GM19240 (cell line): Measurements from ENCODE around the gene HSF2BP.
"Not testable (repeated sequence)": the region's sequence is repeated elsewhere in the genome, so short reads cannot be mapped to it uniquely, and the experiment has no call there.

Source experiments
- DNase-seq: peaks from one replicate; pipeline ENCODE4 v3.0.0; 2011; ENCODE audit warnings: low spot score; ENCODE audit not compliant: insufficient read length

Gene HSF2BP

DNA sequence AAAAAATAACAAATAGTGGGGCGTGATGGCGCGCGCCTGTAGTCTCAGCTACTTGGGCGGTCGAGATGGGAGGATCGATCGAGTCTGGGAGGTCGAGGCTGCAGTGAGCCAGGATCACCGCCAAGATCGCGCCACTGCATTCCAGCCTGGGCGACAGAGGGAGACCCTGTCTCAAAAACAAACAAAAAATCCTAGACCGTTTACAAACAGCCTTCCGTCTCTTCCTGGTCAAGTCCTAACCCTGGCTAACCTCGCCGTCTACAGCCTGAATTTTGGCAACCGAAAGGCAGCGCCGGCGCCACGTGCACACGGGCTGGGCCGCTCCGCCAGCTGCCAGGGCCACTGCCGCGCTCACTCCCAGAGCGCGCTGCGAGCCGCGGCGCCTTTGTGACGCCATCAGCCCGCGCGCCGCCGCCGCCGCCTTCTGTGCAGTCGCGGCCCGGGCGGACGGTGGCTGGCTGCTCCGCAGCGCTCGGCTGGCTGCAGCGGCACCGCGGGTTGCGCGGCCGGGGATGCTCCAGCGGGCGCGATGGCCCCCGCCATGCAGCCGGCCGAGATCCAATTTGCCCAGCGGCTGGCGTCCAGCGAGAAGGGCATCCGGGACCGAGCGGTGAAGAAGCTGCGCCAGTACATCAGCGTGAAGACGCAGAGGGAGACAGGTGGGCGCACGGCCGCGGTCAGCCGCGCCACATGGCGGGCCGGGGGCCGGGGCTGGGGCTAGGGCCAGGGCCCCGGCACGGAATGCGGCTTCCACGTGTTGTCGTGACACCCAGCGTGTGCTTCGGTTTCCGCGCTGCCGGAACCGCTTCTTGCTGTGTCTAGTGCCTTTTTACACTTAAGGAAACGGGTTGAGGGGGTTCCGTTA is at the start of gene HSF2BP, which contains the start of gene RRP1B:
HSF2BP (minus strand) TSS at position 353 of the 865 bp plus-strand sequence. CDS start 1,392 bp downstream, outside the sequence.
RRP1B (plus strand) TSS at position 425 of the 865 bp plus-strand sequence; CDS start at position 530, 105 bp downstream.
- peak; percentile 86 for DNase-seq

DNA sequence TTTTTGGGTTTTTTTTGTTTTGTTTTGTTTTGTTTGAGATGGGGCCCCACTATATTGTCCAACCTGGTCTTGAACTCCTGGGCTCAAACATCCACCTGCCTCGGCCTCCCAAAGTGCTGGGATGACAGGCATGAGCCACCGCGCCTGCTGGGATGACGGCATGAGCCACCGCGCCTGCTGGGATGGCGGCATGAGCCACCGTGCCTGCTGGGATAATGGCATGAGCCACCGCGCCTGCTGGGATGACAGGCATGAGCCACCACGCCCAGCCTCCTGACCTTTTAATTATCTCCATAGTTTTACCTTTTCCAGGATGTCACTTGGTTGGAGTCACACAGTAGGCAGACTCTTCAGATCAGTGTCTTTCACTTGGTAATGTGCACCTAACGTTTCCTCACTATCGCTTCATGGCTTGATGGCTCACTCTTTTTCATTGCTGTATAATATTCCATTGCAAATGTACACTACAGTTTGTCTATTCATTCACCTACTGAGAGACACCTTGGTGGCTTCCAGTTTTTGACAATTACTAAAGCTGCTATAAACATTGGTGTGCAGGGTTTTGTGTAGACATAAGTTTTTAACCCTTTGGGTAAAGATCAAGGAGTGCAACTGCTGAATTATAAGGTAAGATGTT is 49.6 kb upstream of the HSF2BP start:
- DNase-seq = no peak

DNA sequence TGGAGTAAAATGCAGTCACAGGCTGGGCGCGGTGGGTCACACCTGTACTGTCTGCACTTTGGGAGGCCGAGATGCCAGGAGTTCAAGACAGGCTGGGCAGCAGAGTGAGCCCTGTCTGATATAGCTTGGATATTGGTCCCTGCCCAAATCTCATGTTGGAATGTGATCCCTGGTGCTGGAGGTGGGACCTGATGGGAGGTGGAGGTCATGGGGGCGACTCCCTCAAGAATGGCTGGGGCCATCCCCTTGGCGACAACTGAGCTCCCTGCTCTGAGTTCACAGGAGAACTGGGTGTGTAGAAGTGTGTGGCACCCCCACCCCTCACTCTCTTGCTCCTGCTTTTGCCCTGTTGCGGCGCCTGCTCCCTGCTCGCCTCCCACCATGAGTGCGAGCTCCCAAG is 48.2 kb upstream of the HSF2BP start:
- DNase-seq = no peak

DNA sequence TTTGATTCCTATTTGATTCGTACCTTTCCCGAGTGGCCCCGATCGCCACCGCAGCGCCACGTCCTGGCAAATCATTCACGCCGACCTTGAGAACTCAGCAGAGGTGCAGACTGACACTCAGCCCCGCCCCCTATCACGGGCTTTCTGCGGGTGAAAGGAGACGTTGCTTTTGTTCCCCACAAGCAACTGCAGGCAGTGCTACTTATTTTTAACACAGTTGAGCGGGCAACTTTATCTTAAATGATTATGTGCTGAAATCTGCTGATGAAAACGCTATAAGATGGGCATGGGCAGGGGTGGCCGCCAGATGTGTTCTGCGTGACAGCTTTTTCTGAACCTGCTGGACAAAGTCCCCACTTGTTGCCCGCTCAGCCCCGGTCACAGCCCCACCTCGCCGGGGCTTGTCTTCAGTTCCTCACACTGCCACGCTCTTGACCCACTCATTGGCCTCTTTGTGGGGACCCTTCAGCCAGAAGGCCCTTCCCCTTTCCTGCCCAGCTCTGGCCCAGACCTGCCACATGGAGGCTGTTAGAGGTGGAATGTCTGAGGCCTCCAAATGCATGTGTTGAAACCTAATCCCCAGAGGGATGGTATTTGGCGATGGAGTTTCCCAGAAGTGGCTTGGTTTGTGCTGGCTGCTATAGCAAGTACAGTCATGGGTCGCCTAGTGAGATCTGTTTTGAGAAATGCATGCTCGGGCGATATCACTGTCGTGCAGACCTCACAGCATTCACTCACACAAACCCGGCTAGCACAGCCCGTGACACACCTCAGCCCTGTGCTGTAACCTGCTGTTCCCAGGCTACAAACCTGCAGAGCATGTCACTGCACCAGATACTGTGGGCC is 44.0 kb upstream of the HSF2BP start:
- no peak for DNase-seq

DNA sequence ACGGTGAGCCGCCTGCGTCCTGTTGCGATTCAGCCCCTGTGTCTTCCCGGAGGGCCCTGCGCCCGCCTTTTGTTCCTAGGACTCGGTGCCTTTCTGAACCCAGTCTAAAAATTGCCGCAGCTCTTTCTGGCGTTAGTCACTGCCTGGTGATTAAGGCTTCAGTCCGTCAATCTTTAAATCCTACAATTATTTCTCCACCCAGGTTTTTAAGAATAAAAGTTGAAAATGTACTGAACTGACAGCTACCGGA is 43.4 kb upstream of the HSF2BP start:
- no peak for DNase-seq

DNA sequence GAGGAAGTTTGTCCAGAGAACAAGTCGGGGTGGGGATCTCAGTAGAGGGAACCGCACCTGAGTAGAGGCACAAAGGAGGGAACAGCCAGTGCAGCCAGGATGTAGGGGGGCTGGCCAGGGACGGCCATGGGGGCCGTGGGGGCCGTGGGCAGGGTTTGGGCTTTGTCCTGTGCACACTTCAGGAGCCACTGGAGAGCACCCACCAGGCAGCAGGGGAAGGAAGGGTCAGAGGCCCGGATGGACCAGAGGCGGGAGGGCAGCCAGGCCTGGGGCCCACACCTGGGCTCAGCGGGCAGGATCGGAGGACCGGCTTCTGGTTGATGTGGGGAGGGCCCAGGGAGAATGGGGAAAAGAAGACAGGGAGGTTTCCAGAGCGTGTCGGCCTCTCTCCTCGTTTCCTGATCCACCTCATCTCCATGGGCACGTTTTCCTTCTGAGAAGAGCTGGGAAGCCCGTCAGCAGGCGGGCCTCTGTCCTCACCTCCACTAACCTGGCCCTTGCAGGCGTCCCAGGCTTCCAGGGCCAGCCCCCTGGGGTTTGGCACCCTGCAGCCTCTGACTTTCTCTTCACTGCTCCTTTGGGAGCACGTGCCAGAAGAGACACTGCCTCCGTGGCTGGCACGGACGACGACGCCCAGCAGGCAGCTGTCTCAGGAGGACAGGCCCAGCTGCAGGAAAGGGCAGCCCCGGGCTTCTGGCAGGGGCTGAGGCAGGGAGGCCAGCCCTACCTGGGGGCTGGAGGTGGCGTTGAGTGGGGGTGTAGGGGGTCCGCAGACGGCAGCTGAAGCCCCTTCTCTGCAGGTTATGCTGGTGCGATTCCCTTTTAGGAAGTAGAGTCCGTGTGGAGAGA is 42.9 kb upstream of the HSF2BP start:
- no peak for DNase-seq

DNA sequence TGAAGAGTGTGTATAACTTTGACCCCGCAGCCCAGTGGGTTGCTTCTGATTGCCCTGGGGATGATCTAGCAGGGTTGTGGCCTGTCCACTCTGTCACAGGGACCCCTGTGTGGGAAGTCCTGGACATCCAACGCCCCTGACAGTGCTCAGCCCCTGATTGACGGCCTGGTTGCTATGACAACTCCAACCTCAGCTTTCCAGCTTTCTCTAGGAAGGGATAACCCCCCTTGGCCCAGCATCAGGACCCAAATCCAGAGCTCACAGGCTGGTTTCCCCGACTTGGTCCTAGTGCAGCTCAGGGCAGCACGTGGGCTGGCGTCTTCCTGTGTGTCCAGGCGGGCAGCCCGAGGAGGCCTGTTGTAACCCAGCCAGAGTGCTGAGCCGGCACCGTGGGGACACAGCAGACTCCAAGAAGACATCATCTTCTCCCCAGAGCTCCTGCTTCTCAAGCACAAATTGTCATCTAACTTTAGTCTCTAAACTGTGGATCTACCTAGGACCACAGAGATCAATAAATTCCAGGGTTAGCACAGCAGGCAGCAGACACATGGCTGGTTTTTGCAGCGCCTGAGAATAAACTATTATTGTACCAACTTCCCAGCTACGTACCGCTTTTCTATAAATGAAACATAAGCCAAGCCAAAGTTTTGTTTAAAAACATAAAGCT is 40.8 kb upstream of the HSF2BP start:
- DNase-seq = no peak

DNA sequence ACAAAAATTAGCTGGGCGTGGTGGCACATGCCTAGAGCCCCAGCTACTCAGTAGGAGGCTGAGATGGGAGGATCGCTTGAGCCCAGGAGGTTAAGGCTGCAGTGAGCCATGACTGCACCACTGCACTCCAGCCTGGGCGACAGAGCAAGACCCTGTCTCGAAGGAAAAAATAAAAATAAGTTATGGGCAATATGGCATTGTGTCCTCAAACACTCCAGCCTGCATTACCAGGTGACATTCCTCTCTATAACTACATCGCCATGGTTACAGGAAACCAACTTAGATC is 40.1 kb upstream of the HSF2BP start:
- not testable (repeated sequence) for DNase-seq

DNA sequence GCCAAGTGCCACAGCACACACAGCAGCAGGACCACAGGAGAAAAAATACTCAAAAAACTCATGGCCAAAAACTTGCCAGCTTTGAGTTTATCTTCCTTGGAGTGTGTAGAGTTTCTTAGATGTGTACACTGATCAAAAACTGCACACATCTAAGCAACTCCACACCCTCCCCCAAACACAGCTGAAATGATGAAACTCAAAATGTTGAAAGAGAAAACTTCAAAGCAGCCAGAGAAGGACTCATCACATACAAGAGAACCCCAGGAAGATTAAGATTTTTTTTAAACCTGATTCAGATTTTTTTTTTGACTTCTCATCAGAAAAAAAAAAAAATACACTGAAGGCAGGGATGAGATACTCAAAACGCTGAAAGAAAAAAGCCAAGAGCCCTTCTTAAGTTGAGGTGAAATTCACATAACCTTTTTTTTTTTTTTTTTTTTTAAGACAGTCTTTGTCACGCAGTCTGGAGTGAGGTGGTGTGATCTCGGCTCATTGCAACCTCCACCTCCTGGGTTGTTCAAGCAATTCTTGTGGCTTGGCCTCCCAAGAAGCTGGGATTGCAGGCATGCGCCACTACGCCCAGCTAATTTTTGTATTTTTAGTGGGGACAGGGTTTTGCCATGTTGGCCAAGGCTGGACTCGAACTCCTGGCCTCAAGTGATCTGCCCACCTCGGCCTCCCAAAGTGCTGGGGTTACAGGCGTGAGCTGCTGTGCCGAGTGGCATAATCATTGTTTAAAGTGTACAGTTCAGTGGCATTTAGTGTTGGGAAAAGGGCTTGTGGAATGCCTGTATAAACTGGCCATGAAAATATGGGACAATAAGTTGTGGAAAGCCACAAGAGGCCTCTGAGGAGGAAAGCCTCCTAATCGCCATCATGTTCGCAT is 38.7 kb upstream of the HSF2BP start:
- DNase-seq = no peak

DNA sequence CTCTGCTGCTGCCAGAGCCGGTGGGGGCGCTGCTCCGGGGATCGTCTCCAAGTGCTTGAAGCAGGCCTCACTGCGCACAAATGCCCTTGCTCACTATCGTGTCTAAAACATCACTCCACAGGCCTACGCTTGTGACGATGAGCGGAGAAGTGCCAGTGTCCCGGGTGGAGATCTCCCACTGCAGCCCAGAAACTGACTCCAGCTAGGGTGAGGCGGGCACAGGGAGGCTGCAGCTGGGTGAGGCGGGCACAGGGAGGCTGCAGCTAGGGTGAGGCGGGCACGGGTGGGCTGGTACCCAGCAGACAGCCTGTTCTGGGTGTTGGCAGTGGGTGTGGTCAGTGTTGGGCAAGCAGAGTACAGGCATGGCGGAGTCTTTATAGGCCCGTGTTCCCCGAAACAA is 36.9 kb upstream of the HSF2BP start:
- no peak for DNase-seq

DNA sequence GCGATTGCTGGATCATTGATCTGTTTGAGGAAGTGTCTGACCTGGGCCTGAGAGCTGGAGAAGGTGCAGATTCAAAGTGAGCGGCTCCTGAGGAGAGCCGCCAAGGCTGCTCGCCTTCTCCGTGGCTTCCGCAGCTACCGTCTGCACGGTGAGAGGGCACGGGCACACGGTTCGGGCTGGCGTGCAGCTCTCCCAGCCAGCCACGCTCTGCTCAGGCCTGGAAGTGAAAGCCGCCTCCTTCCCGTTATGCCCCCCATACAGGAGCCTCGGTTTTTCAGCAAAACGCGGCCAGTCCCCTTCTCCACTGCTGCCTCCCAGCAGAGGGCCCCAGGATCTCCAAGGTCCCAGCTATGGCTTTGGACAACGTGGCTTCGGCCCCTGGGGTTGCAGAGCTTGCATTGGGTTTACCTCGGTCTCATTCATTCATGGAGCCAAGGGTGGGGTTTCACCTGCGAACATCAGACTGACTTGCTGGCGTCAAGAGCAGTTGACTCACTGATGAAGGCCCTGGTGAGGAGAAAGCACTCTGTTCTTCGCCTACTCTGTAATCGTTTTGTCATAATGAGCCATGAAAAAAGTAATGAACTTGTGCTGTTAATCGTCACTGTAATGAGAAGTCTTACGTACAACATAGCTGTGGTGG is 35.3 kb upstream of the HSF2BP start:
- no peak for DNase-seq

DNA sequence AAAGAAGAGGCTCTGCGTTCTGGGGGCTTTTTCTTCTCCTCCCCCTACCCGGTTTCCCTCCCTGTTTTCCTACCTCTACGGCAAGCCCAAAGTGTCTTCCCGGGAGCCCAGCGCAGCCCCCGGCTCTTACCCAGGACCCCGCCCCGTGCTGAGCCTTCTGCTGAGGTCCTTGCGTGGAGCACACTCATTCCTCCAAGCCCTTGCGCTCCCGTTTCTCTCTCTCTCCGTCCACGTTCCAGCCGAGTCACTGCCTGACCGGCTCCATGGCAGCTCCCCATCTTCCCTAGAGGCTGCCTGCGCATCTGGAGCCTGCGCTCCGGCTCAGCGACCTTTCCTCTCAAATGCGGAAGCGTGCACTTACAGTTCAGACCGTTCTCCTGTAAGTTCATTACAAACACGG is 34.7 kb upstream of the HSF2BP start:
- DNase-seq = no peak

DNA sequence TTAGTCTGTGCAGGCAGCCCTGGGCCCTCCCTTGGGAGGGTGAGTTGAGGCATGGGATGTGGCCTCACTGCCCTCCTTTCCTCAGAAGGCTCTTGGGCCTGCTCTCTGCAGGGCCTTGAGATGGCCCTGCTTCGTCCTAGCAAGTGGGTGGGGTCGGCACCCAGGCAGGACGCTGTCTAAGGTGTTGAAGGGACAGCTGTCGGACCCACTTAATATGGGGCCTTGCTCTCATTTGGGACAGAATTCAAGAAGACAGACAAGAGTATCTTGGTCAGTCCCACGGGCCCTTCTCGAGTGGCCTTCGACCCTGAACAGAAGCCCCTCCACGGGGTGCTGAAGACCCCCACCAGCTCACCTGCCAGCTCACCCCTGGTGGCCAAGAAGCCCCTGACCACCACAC is 33.7 kb upstream of the HSF2BP start:
- DNase-seq = no peak

DNA sequence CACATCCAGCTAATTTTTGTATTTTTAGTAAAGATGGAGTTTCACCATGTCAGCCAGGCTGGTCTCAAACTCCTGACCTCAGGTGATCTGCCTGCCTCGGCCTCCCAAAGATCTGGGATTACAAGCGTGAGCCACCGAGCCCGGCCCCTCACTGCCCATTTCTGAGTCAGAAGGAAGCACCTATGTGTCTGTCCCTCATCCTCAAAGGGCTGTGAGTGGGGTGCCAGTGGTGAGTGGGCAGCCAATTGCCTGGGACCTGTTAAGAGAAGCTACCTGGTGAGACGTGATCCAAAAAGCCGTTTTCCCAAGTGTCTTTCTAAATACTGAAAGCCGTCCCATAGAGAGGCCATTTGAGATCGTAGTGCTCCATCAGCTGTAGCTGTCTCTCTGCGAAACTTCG is 32.5 kb upstream of the HSF2BP start:
- no peak for DNase-seq

DNA sequence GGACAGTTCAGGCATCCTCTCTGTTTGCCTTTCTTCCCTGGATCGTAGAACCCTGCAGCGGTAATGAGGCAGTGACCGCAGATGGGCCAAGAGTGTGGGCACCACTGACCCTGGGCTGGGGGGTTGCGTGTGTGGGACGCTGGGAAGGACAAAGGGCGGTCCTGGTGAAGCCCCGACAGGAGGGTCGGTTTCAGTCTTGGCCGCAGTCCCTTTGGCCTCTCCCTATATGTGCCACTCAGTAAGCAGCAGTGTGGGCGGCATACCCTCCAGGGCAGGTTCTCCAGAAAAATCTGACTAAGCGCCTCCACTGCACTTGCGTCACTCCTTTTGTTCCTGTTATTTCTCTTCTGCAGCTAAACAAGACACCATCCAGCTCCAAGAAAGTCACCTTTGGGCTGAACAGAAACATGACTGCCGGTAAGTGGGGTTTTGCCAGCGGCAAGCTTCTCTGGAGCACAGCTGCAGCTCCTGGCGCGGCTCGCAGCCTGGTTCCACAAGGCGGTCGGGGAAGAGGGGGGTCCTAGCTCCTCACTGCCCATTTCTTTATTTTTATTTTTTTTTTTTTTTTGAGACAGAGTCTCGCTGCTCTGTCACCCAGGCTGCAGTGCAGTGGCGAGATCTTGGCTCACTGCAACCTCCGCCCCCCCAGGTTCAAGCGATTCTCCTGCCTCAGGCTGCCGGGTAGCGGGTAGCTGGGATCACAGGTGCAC is 32.0 kb upstream of the HSF2BP start:
- DNase-seq = no peak

DNA sequence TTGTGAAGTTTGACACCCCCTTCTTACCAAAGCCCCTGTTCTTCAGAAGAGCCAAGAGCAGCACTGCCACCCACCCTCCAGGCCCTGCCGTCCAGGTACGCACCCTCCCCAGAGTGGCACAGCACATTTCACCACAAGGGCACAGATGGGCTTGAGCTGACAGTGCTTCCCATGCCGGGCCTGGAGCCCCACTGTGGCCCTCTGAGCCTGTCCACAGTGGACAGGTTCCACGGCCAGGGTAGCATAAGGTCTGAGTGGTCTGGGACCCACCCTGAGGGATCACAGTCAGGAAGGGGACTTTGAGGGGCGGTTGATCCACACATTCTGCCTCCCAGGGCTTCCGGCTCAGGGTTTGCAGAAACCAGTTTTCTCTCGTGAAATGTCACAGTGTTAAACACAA is 31.1 kb upstream of the HSF2BP start:
- no peak for DNase-seq

DNA sequence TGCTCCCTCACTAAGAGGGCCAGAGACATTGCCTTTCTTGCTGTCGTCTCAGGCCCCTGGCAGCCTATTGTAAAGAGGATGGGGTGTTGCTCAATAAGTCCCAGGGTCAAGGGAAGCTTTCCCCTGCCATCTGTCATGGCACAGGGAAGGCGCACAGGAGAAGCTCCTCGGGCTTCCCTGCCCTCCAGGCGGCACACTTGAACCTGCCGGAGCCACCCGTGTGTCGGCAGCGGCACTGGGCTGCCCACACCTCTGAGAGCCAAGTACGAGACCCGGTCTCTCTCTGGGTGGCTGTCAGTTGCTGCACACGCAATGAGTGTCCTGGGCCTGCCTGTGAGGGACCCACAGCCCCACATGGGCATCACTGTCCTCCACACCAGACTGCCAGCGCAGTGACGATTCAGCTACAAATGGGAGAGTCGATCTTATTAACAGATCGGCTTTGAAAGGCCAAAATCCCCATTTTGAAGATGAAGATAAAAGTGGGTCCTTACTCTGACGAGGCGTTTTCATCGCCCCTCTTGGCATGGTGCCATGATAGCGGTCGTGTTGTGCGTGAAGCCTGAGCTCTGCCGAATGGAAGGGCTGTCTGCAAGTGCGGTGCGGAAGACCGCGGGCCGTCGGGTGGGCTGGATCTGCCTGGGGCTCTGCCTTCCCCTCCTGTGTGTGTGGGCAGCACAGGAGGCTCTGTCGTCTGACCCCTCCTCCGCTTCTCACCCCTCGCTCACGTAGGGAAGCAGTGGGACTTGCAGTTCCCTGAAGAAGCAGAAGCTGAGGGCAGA is 30.5 kb upstream of the HSF2BP start:
- no peak for DNase-seq

DNA sequence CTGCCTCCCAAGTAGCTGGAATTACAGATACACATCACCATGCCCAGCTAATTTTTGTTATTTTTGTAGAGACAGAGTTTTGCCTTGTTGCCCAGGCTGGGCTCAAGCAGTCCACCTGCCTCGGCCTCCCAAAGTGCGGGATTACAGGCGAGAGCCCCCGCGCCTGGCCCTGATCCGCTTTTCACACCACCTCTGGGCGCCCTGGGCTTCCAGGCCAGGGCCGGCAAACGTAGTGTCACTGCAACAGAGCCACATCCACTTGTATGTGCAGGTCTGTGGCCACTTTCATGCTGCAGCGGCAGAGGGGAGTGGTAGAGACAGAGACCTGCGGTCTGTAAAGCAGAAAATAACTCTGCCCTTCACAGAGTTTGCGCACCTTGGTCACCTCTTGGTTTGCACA is 29.6 kb upstream of the HSF2BP start:
- DNase-seq = no peak
